Bronchial smooth muscle cell (primary cell): ENCODE results near the gene GTF2B. TPM values are rescaled to one million over a fixed set of nuclear protein-coding genes. Genes with fewer than 3 reads are reported as not detected.

Source experiments
- total RNA-seq: library from RNA; depleted of rRNA; stranded (reverse); fragments of >200 nt; gene quantifications from 2 replicates; pipeline ENCODE4 v1.2.1, GENCODE V29; 2014

The GTF2B gene, protein sequence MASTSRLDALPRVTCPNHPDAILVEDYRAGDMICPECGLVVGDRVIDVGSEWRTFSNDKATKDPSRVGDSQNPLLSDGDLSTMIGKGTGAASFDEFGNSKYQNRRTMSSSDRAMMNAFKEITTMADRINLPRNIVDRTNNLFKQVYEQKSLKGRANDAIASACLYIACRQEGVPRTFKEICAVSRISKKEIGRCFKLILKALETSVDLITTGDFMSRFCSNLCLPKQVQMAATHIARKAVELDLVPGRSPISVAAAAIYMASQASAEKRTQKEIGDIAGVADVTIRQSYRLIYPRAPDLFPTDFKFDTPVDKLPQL
- 41.0 and 46.2 TPM in 2 replicates for total RNA-seq

DNA sequence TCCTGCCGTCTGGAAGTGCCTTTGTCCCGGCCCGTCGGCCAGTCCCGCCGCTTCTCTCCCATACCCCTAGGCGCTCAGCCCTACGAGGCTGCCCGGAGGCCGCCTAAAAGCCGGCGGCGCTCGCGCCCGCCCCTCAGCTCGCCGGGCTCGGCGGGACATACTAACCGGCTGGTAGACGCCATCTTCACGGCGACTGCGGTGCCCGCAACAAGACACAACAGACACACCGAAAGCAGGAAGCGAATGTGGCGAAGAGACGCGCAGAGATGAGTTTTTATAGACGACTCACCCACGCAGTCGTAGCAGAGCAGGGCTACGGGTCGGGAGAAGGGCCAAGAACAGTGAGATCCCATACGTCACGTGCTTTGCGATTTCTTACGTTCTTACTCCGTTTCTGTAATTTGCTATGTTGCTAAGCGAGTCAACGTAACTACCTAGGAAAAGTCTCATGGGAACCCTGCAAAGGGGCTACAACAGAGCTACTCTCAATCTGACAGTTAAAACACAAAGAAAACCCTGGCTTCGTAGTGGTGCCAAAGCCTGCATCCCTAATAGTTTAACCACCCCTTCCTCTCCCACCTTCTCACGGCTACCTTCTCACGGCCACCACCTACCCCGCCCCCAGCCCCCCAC is at the start of gene GTF2B:
Gene GTF2B, minus strand, starts transcription at position 250 of the 633 bp plus-strand sequence. Its CDS starts 68 bp downstream, at position 182.

Other genes starting within 250 kb of the GTF2B start
- gene PKN2, start 207.3 kb downstream of the GTF2B start, total RNA-seq: 13.8 and 18.0 TPM in 2 replicates
- gene KYAT3, start 101.1 kb upstream of the GTF2B start, total RNA-seq: 15.9 and 50.4 TPM in 2 replicates
- 5.6 and 8.2 TPM in 2 replicates for gene RBMXL1, start 101.1 kb upstream of the GTF2B start, total RNA-seq
- gene GBP3, start 131.3 kb upstream of the GTF2B start, total RNA-seq: 18.9 and 32.5 TPM in 2 replicates
- 11.0 and 19.7 TPM in 2 replicates for gene GBP1, start 173.6 kb upstream of the GTF2B start, total RNA-seq
- gene GBP2, start 234.5 kb upstream of the GTF2B start, total RNA-seq: 48.1 and 87.7 TPM in 2 replicates